HepG2 (cell line): ENCODE results near the gene INSYN2B. TPM values are rescaled to one million over a fixed set of nuclear protein-coding genes. Genes with fewer than 3 reads are reported as not detected.

Experiments
- ATAC-seq: fragments of 200-7000 bp; cut with Tn5 transposase; 3 replicates; pipeline ENCODE4 v1.9.1; 2020; ENCODE audit warnings: mild to moderate bottlenecking, moderate library complexity
- BruUV-seq: library from RNA; stranded (reverse); fragments of 400-500 nt; replicated peaks from 2 replicates; lab custom pipeline; 2021; lab: Mats Ljungman, UMichigan
- CTCF ChIA-PET: fragments of 300-600 bp; formaldehyde crosslinking; extraction: SDS; loops from one replicate; lab custom pipeline; 2021; ENCODE audit warnings: low total read pairs, inconsistent platforms, low intra/inter-chr PET ratio; lab: Yijun Ruan, JAX
- POLR2A ChIA-PET: fragments of 350-600 bp; sonication (Branson Sonifier 250); formaldehyde crosslinking; loops from one replicate; lab custom pipeline; 2020; ENCODE audit warnings: antibody characterized with exemption, inconsistent platforms; lab: Yijun Ruan, JAX
- DNase-seq: peaks from one replicate; pipeline ENCODE4 v3.0.0-alpha.2; 2015; ENCODE audit warnings: low spot score
- FAIRE-seq: peaks from 3 replicates; lab custom pipeline; 2011; peaks lifted over from hg19 to GRCh38; lab: Jason Lieb, UNC
- H2AFZ ChIP-seq: one replicate; pipeline ENCODE4 v1.6.1; 2011; ENCODE audit warnings: low read length, inconsistent platforms
- H3K27ac ChIP-seq: fragments of 300-600 bp; 3 replicates; pipeline ENCODE4 v1.8.0; 2011; ENCODE audit warnings: mixed run types, mild to moderate bottlenecking, mixed read lengths, low read length, inconsistent platforms; ENCODE audit not compliant: insufficient read depth; ENCODE audit errors: extremely low read length
- H3K27me3 ChIP-seq, 2 experiments: fragments of 200-600 bp in 1 of 2; 2 replicates in 1 of 2; 3 replicates in 1 of 2; pipeline versions ENCODE4 v1.6.0 to v1.8.0; 2011; ENCODE audit warnings: low read length in 2 of 2, mild to moderate bottlenecking in 2 of 2, moderate library complexity in 2 of 2, inconsistent platforms in 1 of 2; ENCODE audit not compliant: insufficient read depth in 2 of 2, control insufficient read depth in 1 of 2
- H3K36me3 ChIP-seq, 2 experiments: fragments of 200-600 bp in 1 of 2; replicated peaks in 1 of 2; 2 replicates in 1 of 2; 3 replicates in 1 of 2; pipeline versions ENCODE4 v1.5.1 to v1.8.0; 2011; ENCODE audit warnings: low read length in 2 of 2, inconsistent platforms in 1 of 2; ENCODE audit not compliant: insufficient read depth in 2 of 2, control insufficient read depth in 1 of 2
- H3K4me1 ChIP-seq: 2 replicates; pipeline ENCODE4 v1.5.1; 2012; ENCODE audit warnings: low read length, inconsistent platforms; ENCODE audit not compliant: insufficient read depth
- H3K4me2 ChIP-seq: 2 replicates; pipeline ENCODE4 v1.6.0; 2011; ENCODE audit warnings: low read depth, low read length, inconsistent platforms
- H3K4me3 ChIP-seq, 3 experiments: fragments of 200-600 bp in 1 of 3; sonication (generic), shearing (Covaris generic) in 1 of 3; replicated peaks in 1 of 3; 2 replicates each; pipeline ENCODE4 v1.5.1; 2011 to 2016; ENCODE audit warnings: low read length in 3 of 3, inconsistent platforms in 2 of 3, low read depth in 2 of 3, mild to moderate bottlenecking in 2 of 3, control low read depth in 1 of 3, mixed read lengths in 1 of 3; ENCODE audit not compliant: insufficient read depth in 1 of 3
- H3K79me2 ChIP-seq: one replicate; pipeline ENCODE4 v1.6.1; 2011; ENCODE audit warnings: low read length, inconsistent platforms; ENCODE audit not compliant: insufficient read depth
- H3K9ac ChIP-seq: 2 replicates; pipeline ENCODE4 v1.6.0; 2011; ENCODE audit warnings: mild to moderate bottlenecking, low read depth, low read length, inconsistent platforms; ENCODE audit not compliant: insufficient read depth
- H3K9me3 ChIP-seq: 2 replicates; pipeline ENCODE4 v1.5.1; 2012; ENCODE audit warnings: mild to moderate bottlenecking, low read length
- H4K20me1 ChIP-seq: 2 replicates; pipeline ENCODE4 v1.6.0; 2011; ENCODE audit warnings: inconsistent platforms, mild to moderate bottlenecking, low read length, moderate library complexity; ENCODE audit not compliant: insufficient read depth
- BRD4 ChIP-seq: sonication (generic); formaldehyde crosslinking; IDR thresholded peaks from 2 replicates; pipeline ENCODE4 v1.4.0; 2020; ENCODE audit warnings: missing genetic modification reagents
- CHCHD3 ChIP-seq: sonication (generic); formaldehyde crosslinking; IDR thresholded peaks from 2 replicates; pipeline ENCODE4 v1.8.0; 2022; ENCODE audit warnings: mild to moderate bottlenecking, missing genetic modification reagents, moderate library complexity
- E2F2 ChIP-seq: sonication (generic); formaldehyde crosslinking; IDR thresholded peaks from 2 replicates; pipeline ENCODE4 v1.4.0; 2020; ENCODE audit warnings: missing genetic modification reagents, borderline replicate concordance
- FLYWCH1 ChIP-seq: sonication (generic); formaldehyde crosslinking; IDR thresholded peaks from 2 replicates; pipeline ENCODE4 v1.8.1; 2023; ENCODE audit warnings: mild to moderate bottlenecking, missing genetic modification reagents
- FOXK2 ChIP-seq: fragments of 450-650 bp; IDR thresholded peaks from 2 replicates; pipeline ENCODE4 v1.6.1; 2016
- GMEB1 ChIP-seq: sonication (generic); formaldehyde crosslinking; IDR thresholded peaks from 2 replicates; pipeline ENCODE4 v1.5.1; 2020; ENCODE audit warnings: missing genetic modification reagents, mild to moderate bottlenecking, borderline replicate concordance
- GTF2F1 ChIP-seq: fragments of 150-350 bp; IDR thresholded peaks from 2 replicates; pipeline ENCODE4 v1.6.1; 2014; ENCODE audit warnings: low read length
- KAT7 ChIP-seq: IDR thresholded peaks from 2 replicates; pipeline ENCODE4 v1.6.1; 2018; ENCODE audit warnings: borderline replicate concordance, missing compliant biosample characterization
- POGK ChIP-seq: sonication (generic); formaldehyde crosslinking; conservative IDR thresholded peaks from 2 replicates; pipeline ENCODE4 v1.8.0; 2022; ENCODE audit warnings: mild to moderate bottlenecking, moderate library complexity, missing genetic modification reagents
- SNAI1 ChIP-seq: sonication (generic); formaldehyde crosslinking; IDR thresholded peaks from 2 replicates; pipeline ENCODE4 v1.5.0; 2020; ENCODE audit warnings: mild to moderate bottlenecking, missing genetic modification reagents, borderline replicate concordance
- THYN1 ChIP-seq: sonication (generic); formaldehyde crosslinking; IDR thresholded peaks from 2 replicates; pipeline ENCODE4 v1.8.1; 2023; ENCODE audit warnings: low read depth, mild to moderate bottlenecking, moderate library complexity, missing genetic modification reagents, borderline replicate concordance
- ZNF232 ChIP-seq: sonication (generic); formaldehyde crosslinking; IDR thresholded peaks from 2 replicates; pipeline ENCODE4 v1.4.0; 2020; ENCODE audit warnings: missing genetic modification reagents, borderline replicate concordance
- ZNF546 ChIP-seq: sonication (generic); formaldehyde crosslinking; conservative IDR thresholded peaks from 2 replicates; pipeline ENCODE4 v1.8.1; 2023; ENCODE audit warnings: mild to moderate bottlenecking, missing genetic modification reagents
- WGBS: methylation state at CpG from one replicate; pipeline ENCODE4 v1.1.6; 2017; ENCODE audit warnings: low lambda C conversion rate; 5-methylcytosine and 5-hydroxymethylcytosine counted together
- in situ Hi-C: cut with HindIII; loops from 2 replicates; pipeline ENCODE4 v1.10.0; 2017; ENCODE audit warnings: low pct_unique_long_range_greater_than_20kb; ENCODE audit not compliant: extremely low pct_ligation_motif_present
- intact Hi-C: fragments of 100-400 bp; cut with micrococcal nuclease; formaldehyde crosslinking; loops from one replicate; pipeline ENCODE4 v1.10.0; 2022; ENCODE audit not compliant: unreplicated experiment
- polyA plus RNA-seq, 8 experiments: library from polyadenylated mRNA; depleted of rRNA in 3 of 8; stranded (reverse) in 7 of 8; unstranded in 1 of 8; fragments of >200 nt; fragmentation: Illumina TruSeq in 4 of 8; extraction: Trizol in 4 of 8; gene quantifications; 2 replicates each; pipeline versions ENCODE4 v1.2.1 to v1.2.3, GENCODE V29; 2011 to 2016; ENCODE audit warnings: low read depth in 4 of 8, missing spikeins in 1 of 8, mixed read lengths in 1 of 8; ENCODE audit not compliant: insufficient read depth in 1 of 8
- total RNA-seq, 5 experiments: library from RNA; depleted of rRNA; stranded (reverse); fragments of >200 nt; fragmentation: Illumina TruSeq; extraction: Trizol; gene quantifications; 2 replicates each; pipeline ENCODE4 v1.2.3, GENCODE V29; 2016; ENCODE audit warnings: low read depth in 1 of 5

The INSYN2B gene
- total and polyA plus RNA-seq, 2 of the 13 experiments (the other 11 are each of a cell fraction or from before 2014, with no cell fraction given): not detected

GRCh38 chr5:169908864-169909263, 71.4 kb downstream of the INSYN2B start:
- no peak overlapping the region for H2AFZ ChIP-seq
- H3K4me1 ChIP-seq: no peaks in the 10 kb centered on the region
- ATAC-seq: no peak
- in situ Hi-C loops (no loop called here), intact Hi-C loops (no loop called here)
- no peak overlapping the region for H3K9ac ChIP-seq
- H3K79me2 ChIP-seq: no peaks in the 10 kb centered on the region
- no TSS peak for BruUV-seq
- H3K9me3 ChIP-seq: no peaks in the 10 kb centered on the region
- no peaks in the 10 kb centered on the region for H4K20me1 ChIP-seq
- H3K27ac ChIP-seq: no peak overlapping the region
- no peak for DNase-seq
- 0% methylated on average over 1 of the region's 1 CpG for WGBS
- H3K4me3 ChIP-seq: no peak overlapping the region
- no peak overlapping the region for H3K4me2 ChIP-seq
- H3K36me3 ChIP-seq: no peaks in the 10 kb centered on the region
- no peak for FAIRE-seq
- no peaks in the 10 kb centered on the region; a peak in 1 of 5 replicates for H3K27me3 ChIP-seq
- POLR2A ChIA-PET: no interaction called here
- CTCF ChIA-PET: no interaction called here
- TF ChIP-seq SNAI1 (CRISPR knock-in tag) (no peak), ZNF546 (CRISPR knock-in tag) (no peak), FOXK2 (no peak), GMEB1 (CRISPR knock-in tag) (no peak), E2F2 (CRISPR knock-in tag) (no peak), POGK (CRISPR knock-in tag) (no peak), KAT7 (no peak), CHCHD3 (CRISPR knock-in tag) (no peak), GTF2F1 (no peak), THYN1 (CRISPR knock-in tag) (no peak), BRD4 (CRISPR knock-in tag) (no peak), FLYWCH1 (CRISPR knock-in tag) (no peak), ZNF232 (no peak)
